Measurements from ENCODE around the gene GDF10. TPM values are rescaled to one million over a fixed set of nuclear protein-coding genes. Genes with fewer than 3 reads are reported as not detected.

The GDF10 gene
- total RNA-seq, 1 experiment from 2014 or later, result not detected

GRCh38 chr10:47283101-47283630 is 16.8 kb upstream of the GDF10 start:
- no peak overlapping the region for H3K27ac ChIP-seq
- no peak for DNase-seq
- no peak overlapping the region for H3K4me3 ChIP-seq
- no peaks in the 10 kb centered on the region for H3K27me3 ChIP-seq
- H3K9me3 ChIP-seq (replicated peaks), result no peaks in the 10 kb centered on the region
- H3K36me3 ChIP-seq, result no peaks in the 10 kb centered on the region
- H3K4me1 ChIP-seq, result no peaks in the 10 kb centered on the region

- DNase-seq, result no peak
- Histone ChIP-seq H3K9me3 (replicated peaks) (no peaks in the 10 kb centered on the region), H3K4me1 (no peaks in the 10 kb centered on the region), H3K36me3 (no peaks in the 10 kb centered on the region), H3K27ac (no peak overlapping the region), H3K27me3 (no peaks in the 10 kb centered on the region), H3K4me3 (no peak overlapping the region)
Observed at GRCh38 chr10:47283848-47284247, 16.1 kb upstream of the GDF10 start.

- Histone ChIP-seq H3K27me3 (no peaks in the 10 kb centered on the region), H3K4me3 (no peak overlapping the region), H3K4me1 (no peaks in the 10 kb centered on the region), H3K9me3 (replicated peaks) (no peaks in the 10 kb centered on the region), H3K27ac (no peak overlapping the region), H3K36me3 (no peaks in the 10 kb centered on the region)
- DNase-seq, result no peak
Observed at GRCh38 chr10:47285381-47286115, 14.4 kb upstream of the GDF10 start.

- DNase-seq, result no peak
Observed at GRCh38 chr10:47286116-47286505, 13.9 kb upstream of the GDF10 start.

GRCh38 chr10:47286591-47287315 is 13.2 kb upstream of the GDF10 start:
- H3K36me3 ChIP-seq, result no peaks in the 10 kb centered on the region
- H3K27me3 ChIP-seq, result no peaks in the 10 kb centered on the region
- no peaks in the 10 kb centered on the region for H3K9me3 ChIP-seq (replicated peaks)
- H3K4me3 ChIP-seq, result no peak overlapping the region
- H3K27ac ChIP-seq, result no peak overlapping the region
- no peaks in the 10 kb centered on the region for H3K4me1 ChIP-seq
- no peak for DNase-seq

More at GRCh38 chr10:47286116-47286505, 13.9 kb upstream of the GDF10 start:
- H3K36me3 ChIP-seq, result no peaks in the 10 kb centered on the region
- no peaks in the 10 kb centered on the region for H3K9me3 ChIP-seq (replicated peaks)
- H3K4me1 ChIP-seq, result no peaks in the 10 kb centered on the region
- no peaks in the 10 kb centered on the region for H3K27me3 ChIP-seq
- H3K4me3 ChIP-seq, result no peak overlapping the region
- no peak overlapping the region for H3K27ac ChIP-seq

- no peaks in the 10 kb centered on the region for H3K4me1 ChIP-seq
- H3K27ac ChIP-seq, result no peak overlapping the region
- H3K36me3 ChIP-seq, result no peaks in the 10 kb centered on the region
- DNase-seq, result no peak
- H3K9me3 ChIP-seq (replicated peaks), result no peaks in the 10 kb centered on the region
- H3K27me3 ChIP-seq, result no peaks in the 10 kb centered on the region
- no peak overlapping the region for H3K4me3 ChIP-seq
Observed at GRCh38 chr10:47287365-47287802, 12.6 kb upstream of the GDF10 start.

GRCh38 chr10:47287805-47288204 is 12.2 kb upstream of the GDF10 start:
- Histone ChIP-seq H3K4me3 (no peak overlapping the region), H3K4me1 (no peaks in the 10 kb centered on the region), H3K27ac (no peak overlapping the region), H3K36me3 (no peaks in the 10 kb centered on the region), H3K9me3 (replicated peaks) (no peaks in the 10 kb centered on the region), H3K27me3 (no peaks in the 10 kb centered on the region)
- no peak for DNase-seq

- no peaks in the 10 kb centered on the region for H3K27me3 ChIP-seq
- no peak overlapping the region for H3K27ac ChIP-seq
- no peaks in the 10 kb centered on the region for H3K9me3 ChIP-seq (replicated peaks)
- H3K4me3 ChIP-seq, result no peak overlapping the region
- H3K4me1 ChIP-seq, result no peaks in the 10 kb centered on the region
- DNase-seq, result no peak
- no peaks in the 10 kb centered on the region for H3K36me3 ChIP-seq
Observed at GRCh38 chr10:47288236-47288635, 11.8 kb upstream of the GDF10 start.

- Histone ChIP-seq H3K27ac (no peak overlapping the region), H3K9me3 (replicated peaks) (no peaks in the 10 kb centered on the region), H3K4me1 (no peaks in the 10 kb centered on the region), H3K36me3 (no peaks in the 10 kb centered on the region), H3K4me3 (no peak overlapping the region), H3K27me3 (no peaks in the 10 kb centered on the region)
- no peak for DNase-seq
Observed at GRCh38 chr10:47288916-47289495, 11.0 kb upstream of the GDF10 start.

- Histone ChIP-seq H3K27ac (no peak overlapping the region), H3K36me3 (no peaks in the 10 kb centered on the region), H3K27me3 (no peaks in the 10 kb centered on the region), H3K4me1 (no peaks in the 10 kb centered on the region), H3K9me3 (replicated peaks) (no peaks in the 10 kb centered on the region), H3K4me3 (no peak overlapping the region)
- no peak for DNase-seq
Observed at GRCh38 chr10:47289921-47290320, 10.1 kb upstream of the GDF10 start.

GRCh38 chr10:47290338-47290737 is 9.7 kb upstream of the GDF10 start:
- no peaks in the 10 kb centered on the region for H3K27me3 ChIP-seq
- no peaks in the 10 kb centered on the region for H3K36me3 ChIP-seq
- DNase-seq, result no peak
- no peak overlapping the region for H3K27ac ChIP-seq
- no peaks in the 10 kb centered on the region; the same call in 1 of the 2 replicates for H3K4me1 ChIP-seq
- H3K4me3 ChIP-seq, result no peak overlapping the region
- H3K9me3 ChIP-seq (replicated peaks), result no peaks in the 10 kb centered on the region

GRCh38 chr10:47291682-47292081 is 8.3 kb upstream of the GDF10 start:
- H3K27me3 ChIP-seq, result no peaks in the 10 kb centered on the region
- H3K27ac ChIP-seq, result no peak overlapping the region
- no peak for DNase-seq
- H3K36me3 ChIP-seq, result no peaks in the 10 kb centered on the region
- no peak overlapping the region for H3K4me3 ChIP-seq
- no peaks in the 10 kb centered on the region for H3K9me3 ChIP-seq (replicated peaks)
- H3K4me1 ChIP-seq, result no peaks in the 10 kb centered on the region; the same call in 1 of the 2 replicates

- no peak for DNase-seq
- H3K4me3 ChIP-seq, result no peak overlapping the region
- no peaks in the 10 kb centered on the region for H3K9me3 ChIP-seq (replicated peaks)
- H3K27ac ChIP-seq, result no peak overlapping the region
- H3K27me3 ChIP-seq, result no peaks in the 10 kb centered on the region
- H3K36me3 ChIP-seq, result no peaks in the 10 kb centered on the region
- no peaks in the 10 kb centered on the region; the same call in 1 of the 2 replicates for H3K4me1 ChIP-seq
Observed at GRCh38 chr10:47294057-47294456, 5.9 kb upstream of the GDF10 start.

GRCh38 chr10:47294501-47294900 is 5.5 kb upstream of the GDF10 start:
- no peak for DNase-seq
- H3K27ac ChIP-seq, result no peak overlapping the region
- H3K36me3 ChIP-seq, result no peaks in the 10 kb centered on the region

GRCh38 chr10:47295411-47295810 is 4.6 kb upstream of the GDF10 start:
- no peaks in the 10 kb centered on the region; the same call in 1 of the 2 replicates for H3K4me1 ChIP-seq
- H3K27me3 ChIP-seq, result no peaks in the 10 kb centered on the region
- H3K4me3 ChIP-seq, result no peak overlapping the region
- no peaks in the 10 kb centered on the region for H3K36me3 ChIP-seq
- peak overlapping the region; percentile 62 for H3K27ac ChIP-seq
- DNase-seq, result peak; percentile 11 to 31
- no peaks in the 10 kb centered on the region for H3K9me3 ChIP-seq (replicated peaks)

More at GRCh38 chr10:47294501-47294900, 5.5 kb upstream of the GDF10 start:
- H3K4me3 ChIP-seq, result no peak overlapping the region
- H3K27me3 ChIP-seq, result no peaks in the 10 kb centered on the region
- H3K9me3 ChIP-seq (replicated peaks), result no peaks in the 10 kb centered on the region
- no peaks in the 10 kb centered on the region; the same call in 1 of the 2 replicates for H3K4me1 ChIP-seq

Measured in SJCRH30 (cell line).